ENCODE results near the gene CLDN2. TPM values are rescaled to one million over a fixed set of nuclear protein-coding genes. Genes with fewer than 3 reads are reported as not detected.
A peak's percentile ranks its signal among the peaks of the same experiment; 100 is the strongest.
"Not testable (repeated sequence)": the region's sequence is repeated elsewhere in the genome, so short reads cannot be mapped to it uniquely, and the experiment has no call there.

CLDN2 gene
- polyA plus RNA-seq = not detected

DNA sequence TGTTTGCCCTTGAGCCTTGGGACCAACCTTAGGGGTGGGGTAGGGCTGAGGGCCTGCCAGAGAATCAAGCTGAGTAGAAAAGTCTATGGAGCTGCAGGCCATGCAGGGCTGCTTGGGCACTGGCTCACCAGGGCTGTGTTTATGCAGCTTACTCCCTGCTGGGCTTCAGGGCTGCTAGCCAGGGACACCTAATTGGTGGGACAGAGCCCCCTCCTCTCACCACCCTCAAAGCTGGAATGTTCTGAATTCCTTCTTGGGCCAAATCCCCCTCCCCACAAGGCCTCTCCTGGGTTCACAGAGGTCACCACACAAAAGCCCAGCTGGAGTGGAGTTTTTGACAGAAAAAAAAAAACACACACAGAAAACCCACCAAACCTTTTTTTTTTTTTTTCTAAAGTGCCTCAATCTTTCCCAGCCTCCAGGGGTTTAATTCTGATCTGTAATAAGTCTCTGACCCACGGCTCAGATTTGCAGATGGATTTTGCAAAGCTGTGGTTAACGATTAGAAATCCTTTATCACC is at the start of gene CLDN2:
Gene CLDN2 (plus strand): TSS at position 471 of the 521 bp plus-strand sequence. CDS start 7,827 bp downstream, outside the sequence.
- Mint-ChIP-seq H3K27me3 (peaks cover 6% of the 10 kb centered on the region), H3K4me1 (no peaks in the 10 kb centered on the region), H3K9me3 (no peaks in the 10 kb centered on the region), H3K4me3 (no peak within 1 kb of the TSS), H3K36me3 (peaks cover 2% of the 10 kb centered on the region), H3K27ac (no peak within 1 kb of the TSS)

GRCh38 chrX:106872796-106873195 is 47.4 kb upstream of the CLDN2 start:
- not testable (repeated sequence) for H3K4me3 Mint-ChIP-seq, H3K9me3 Mint-ChIP-seq, H3K36me3 Mint-ChIP-seq, H3K4me1 Mint-ChIP-seq, H3K27ac Mint-ChIP-seq, H3K27me3 Mint-ChIP-seq

DNA sequence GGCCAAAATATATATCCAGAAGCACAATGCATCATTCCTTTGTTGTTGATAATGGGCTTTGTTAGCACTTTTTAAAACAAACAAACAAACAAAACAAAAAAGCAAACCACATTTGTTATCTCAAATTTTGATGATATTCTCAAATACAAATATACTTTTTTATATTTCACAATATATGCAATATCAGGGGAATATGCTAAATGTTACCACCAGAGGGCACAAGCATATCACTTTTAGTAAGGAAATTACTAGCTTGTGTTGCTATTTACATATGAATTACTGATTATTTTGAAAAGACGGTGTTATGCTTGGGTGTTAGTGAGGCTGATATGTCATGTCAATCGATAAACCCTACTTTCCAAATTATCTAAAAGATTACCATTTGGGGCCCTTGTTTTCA is 46.1 kb upstream of the CLDN2 start:
- Mint-ChIP-seq H3K27me3 (peaks cover 2% of the 10 kb centered on the region), H3K9me3 (no peaks in the 10 kb centered on the region), H3K4me3 (no peak overlapping the region), H3K36me3 (no peaks in the 10 kb centered on the region), H3K27ac (no peak overlapping the region), H3K4me1 (no peaks in the 10 kb centered on the region)

- Mint-ChIP-seq H3K4me3 (no peak overlapping the region), H3K27ac (no peak overlapping the region), H3K27me3 (peaks cover 2% of the 10 kb centered on the region), H3K4me1 (no peaks in the 10 kb centered on the region), H3K36me3 (no peaks in the 10 kb centered on the region), H3K9me3 (no peaks in the 10 kb centered on the region)
Observed at GRCh38 chrX:106875151-106875550, 45.1 kb upstream of the CLDN2 start.

DNA sequence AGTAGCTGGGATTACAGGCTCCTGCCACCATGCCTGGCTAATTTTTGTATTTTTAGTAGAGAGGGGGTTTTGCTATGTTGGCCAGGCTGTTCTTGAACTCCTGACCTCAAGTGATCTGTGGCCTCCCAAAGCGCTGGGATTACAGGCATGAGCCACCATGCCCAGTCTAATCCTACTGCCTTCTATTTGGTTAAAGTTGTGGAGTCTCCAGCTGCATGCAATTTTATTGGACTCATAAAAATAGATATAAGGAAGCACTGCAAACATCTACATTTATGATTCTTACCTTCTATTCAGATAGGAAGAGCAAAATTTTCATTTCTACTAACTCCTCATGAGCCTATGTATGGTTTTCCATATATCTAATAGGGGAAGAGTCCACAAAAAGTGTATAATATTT is 30.7 kb upstream of the CLDN2 start:
- Mint-ChIP-seq H3K9me3 (peaks cover 0 to 1% (median 0%) of the 10 kb centered on the region in 3 donors), H3K4me1 (no peaks in the 10 kb centered on the region), H3K27me3 (peaks cover 11% of the 10 kb centered on the region), H3K27ac (no peak overlapping the region), H3K4me3 (no peak overlapping the region), H3K36me3 (no peaks in the 10 kb centered on the region)

GRCh38 chrX:106891762-106892460 is 28.3 kb upstream of the CLDN2 start:
- Mint-ChIP-seq H3K4me1 (no peaks in the 10 kb centered on the region), H3K4me3 (no peak overlapping the region), H3K27me3 (peaks cover 11% of the 10 kb centered on the region), H3K36me3 (no peaks in the 10 kb centered on the region), H3K9me3 (peaks cover 0 to 1% (median 0%) of the 10 kb centered on the region in 3 donors), H3K27ac (no peak overlapping the region)

DNA sequence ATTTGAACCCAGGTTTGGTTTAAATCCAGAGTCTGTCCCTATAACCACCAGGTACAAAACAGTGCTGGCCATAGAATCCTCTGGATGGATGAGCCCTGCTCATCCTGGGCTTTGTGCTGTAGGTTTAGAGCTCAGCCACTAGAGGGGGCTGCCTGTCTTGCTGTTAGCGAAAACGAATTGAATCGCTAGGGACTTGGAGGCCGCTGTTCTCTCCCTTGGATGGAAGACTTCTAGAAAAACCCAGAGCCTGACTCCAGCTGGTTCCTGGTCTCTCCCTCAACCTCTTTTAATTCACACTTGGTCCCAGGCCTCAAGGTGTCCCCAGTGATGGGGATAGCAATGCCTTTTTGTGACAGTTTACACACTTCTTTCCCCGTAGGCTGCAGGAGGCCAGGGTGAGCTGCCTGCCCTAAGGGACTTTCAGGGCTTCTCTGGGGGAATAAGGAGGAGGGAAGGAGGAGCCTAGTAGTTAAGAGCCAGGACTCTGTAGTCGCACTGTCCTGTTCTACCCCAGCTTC is 25.8 kb upstream of the CLDN2 start:
- Mint-ChIP-seq H3K4me3 (peak overlapping the region in 1 of 4 donors; percentile 17), H3K27ac (peak overlapping the region in 1 of 3 donors; percentile 22)

GRCh38 chrX:106894978-106895452 is 25.2 kb upstream of the CLDN2 start:
- no peaks in the 10 kb centered on the region for H3K9me3 Mint-ChIP-seq
- H3K4me3 Mint-ChIP-seq = peak overlapping the region in 1 of 4 donors; percentile 17
- H3K27ac Mint-ChIP-seq = no peak overlapping the region
- H3K36me3 Mint-ChIP-seq = no peaks in the 10 kb centered on the region
- no peaks in the 10 kb centered on the region for H3K4me1 Mint-ChIP-seq
- peaks cover 8% of the 10 kb centered on the region for H3K27me3 Mint-ChIP-seq

More for the DNA sequence above, 25.8 kb upstream of the CLDN2 start:
- no peaks in the 10 kb centered on the region for H3K4me1 Mint-ChIP-seq
- H3K36me3 Mint-ChIP-seq = no peaks in the 10 kb centered on the region
- peaks cover 8% of the 10 kb centered on the region for H3K27me3 Mint-ChIP-seq
- no peaks in the 10 kb centered on the region for H3K9me3 Mint-ChIP-seq

- Mint-ChIP-seq H3K27ac (no peak overlapping the region), H3K4me3 (no peak overlapping the region), H3K27me3 (peaks cover 4% of the 10 kb centered on the region), H3K9me3 (no peaks in the 10 kb centered on the region), H3K36me3 (no peaks in the 10 kb centered on the region), H3K4me1 (no peaks in the 10 kb centered on the region)
Observed at GRCh38 chrX:106897259-106897658, 22.9 kb upstream of the CLDN2 start.

- H3K9me3 Mint-ChIP-seq = no peaks in the 10 kb centered on the region
- H3K27me3 Mint-ChIP-seq = peaks cover 4% of the 10 kb centered on the region
- no peak overlapping the region for H3K27ac Mint-ChIP-seq
- no peaks in the 10 kb centered on the region for H3K36me3 Mint-ChIP-seq
- no peak overlapping the region for H3K4me3 Mint-ChIP-seq
- no peaks in the 10 kb centered on the region for H3K4me1 Mint-ChIP-seq
Observed at GRCh38 chrX:106898462-106898861, 21.7 kb upstream of the CLDN2 start.

GRCh38 chrX:106899276-106899675 is 20.9 kb upstream of the CLDN2 start:
- no peak overlapping the region for H3K4me3 Mint-ChIP-seq
- H3K27ac Mint-ChIP-seq = no peak overlapping the region
- H3K27me3 Mint-ChIP-seq = no peaks in the 10 kb centered on the region
- no peaks in the 10 kb centered on the region for H3K36me3 Mint-ChIP-seq
- no peaks in the 10 kb centered on the region for H3K9me3 Mint-ChIP-seq
- no peaks in the 10 kb centered on the region for H3K4me1 Mint-ChIP-seq

DNA sequence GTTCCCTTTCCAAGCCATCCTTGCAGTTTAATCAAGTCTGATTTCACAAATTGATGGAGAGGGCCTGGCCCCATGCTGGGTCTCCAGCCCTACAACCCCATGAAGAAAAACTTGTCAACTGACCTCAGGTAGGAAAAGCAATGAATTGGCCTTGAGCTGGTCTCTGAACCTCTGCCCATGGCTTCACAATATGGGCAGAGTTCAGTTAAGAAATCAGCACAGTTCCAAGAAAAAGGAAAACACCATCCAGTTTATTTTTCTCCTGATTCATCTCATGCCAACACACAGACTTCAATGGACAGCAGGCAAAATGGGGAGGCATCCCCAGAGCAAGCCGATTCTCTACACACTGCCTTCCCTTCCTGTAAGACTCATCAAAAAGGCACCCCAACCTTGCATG is 20.4 kb upstream of the CLDN2 start:
- Mint-ChIP-seq H3K9me3 (no peaks in the 10 kb centered on the region), H3K36me3 (no peaks in the 10 kb centered on the region), H3K27me3 (no peaks in the 10 kb centered on the region), H3K4me3 (no peak overlapping the region), H3K27ac (no peak overlapping the region), H3K4me1 (no peaks in the 10 kb centered on the region)

GRCh38 chrX:106901341-106901740 is 18.9 kb upstream of the CLDN2 start:
- Mint-ChIP-seq H3K27ac (no peak overlapping the region), H3K9me3 (no peaks in the 10 kb centered on the region), H3K36me3 (no peaks in the 10 kb centered on the region), H3K4me1 (no peaks in the 10 kb centered on the region), H3K4me3 (no peak overlapping the region), H3K27me3 (no peaks in the 10 kb centered on the region)

GRCh38 chrX:106901781-106902219 is 18.4 kb upstream of the CLDN2 start:
- Mint-ChIP-seq H3K27ac (no peak overlapping the region), H3K9me3 (no peaks in the 10 kb centered on the region), H3K27me3 (no peaks in the 10 kb centered on the region), H3K4me1 (no peaks in the 10 kb centered on the region), H3K36me3 (no peaks in the 10 kb centered on the region), H3K4me3 (no peak overlapping the region)

- H3K27me3 Mint-ChIP-seq = peaks cover 1% of the 10 kb centered on the region
Observed at GRCh38 chrX:106902684-106903083, 17.5 kb upstream of the CLDN2 start.

GRCh38 chrX:106903291-106903824 is 16.8 kb upstream of the CLDN2 start, which contains the start of gene RIPPLY1:
TSS of gene RIPPLY1 (minus strand) at chrX:106903341. CDS start at chrX:106903287, 54 bp downstream.
- H3K4me3 Mint-ChIP-seq = no peak within 1 kb of the TSS
- no peaks in the 10 kb centered on the region for H3K4me1 Mint-ChIP-seq
- H3K9me3 Mint-ChIP-seq = no peaks in the 10 kb centered on the region
- peaks cover 1% of the 10 kb centered on the region for H3K27me3 Mint-ChIP-seq
- H3K27ac Mint-ChIP-seq = no peak within 1 kb of the TSS
- no peaks in the 10 kb centered on the region for H3K36me3 Mint-ChIP-seq

More at GRCh38 chrX:106902684-106903083, 17.5 kb upstream of the CLDN2 start:
- Mint-ChIP-seq H3K36me3 (no peaks in the 10 kb centered on the region), H3K4me3 (no peak overlapping the region), H3K27ac (no peak overlapping the region), H3K9me3 (no peaks in the 10 kb centered on the region), H3K4me1 (no peaks in the 10 kb centered on the region)

Data from IgD-negative memory B cell (primary cell).